ENCODE data around the gene EPS15.
"Not testable (repeated sequence)": the region's sequence is repeated elsewhere in the genome, so short reads cannot be mapped to it uniquely, and the experiment has no call there.

The EPS15 gene

GRCh38 chr1:51519048-51519864 lies at the start of gene EPS15:
Gene EPS15 (minus strand): TSS chr1:51519266. CDS start chr1:51519231, 35 bp downstream.
- peak; percentile 77 to 85 for DNase-seq (ENCODE audit: extremely low read depth in 1 of 2, low read depth in 1 of 2)

- no peak for DNase-seq (ENCODE audit: extremely low read depth in 1 of 2, low read depth in 1 of 2)
These were observed 49.3 kb upstream of the EPS15 start for GRCh38 chr1:51568231-51568935.

- DNase-seq (ENCODE audit: extremely low read depth in 1 of 2, low read depth in 1 of 2), result no peak
These were observed 48.6 kb upstream of the EPS15 start for GRCh38 chr1:51567653-51568052.

- no peak for DNase-seq (ENCODE audit: extremely low read depth in 1 of 2, low read depth in 1 of 2)
These were observed 47.2 kb upstream of the EPS15 start for GRCh38 chr1:51566260-51566659.

- no peak for DNase-seq (ENCODE audit: extremely low read depth in 1 of 2, low read depth in 1 of 2)
These were observed 45.9 kb upstream of the EPS15 start for GRCh38 chr1:51565009-51565408.

GRCh38 chr1:51564124-51564523 lies 45.1 kb upstream of the EPS15 start:
- DNase-seq (ENCODE audit: extremely low read depth in 1 of 2, low read depth in 1 of 2), result no peak

- DNase-seq (ENCODE audit: extremely low read depth in 1 of 2, low read depth in 1 of 2), result no peak
These were observed 42.6 kb upstream of the EPS15 start for GRCh38 chr1:51561702-51562101.

- not testable (repeated sequence) for DNase-seq (ENCODE audit: extremely low read depth in 1 of 2, low read depth in 1 of 2)
These were observed 41.8 kb upstream of the EPS15 start for GRCh38 chr1:51560895-51561294.

GRCh38 chr1:51560034-51560433 lies 41.0 kb upstream of the EPS15 start:
- DNase-seq (ENCODE audit: extremely low read depth in 1 of 2, low read depth in 1 of 2), result no peak

GRCh38 chr1:51559501-51559900 lies 40.4 kb upstream of the EPS15 start:
- no peak for DNase-seq (ENCODE audit: extremely low read depth in 1 of 2, low read depth in 1 of 2)

- DNase-seq (ENCODE audit: extremely low read depth in 1 of 2, low read depth in 1 of 2), result no peak
These were observed 40.0 kb upstream of the EPS15 start for GRCh38 chr1:51559064-51559500.

- DNase-seq (ENCODE audit: extremely low read depth in 1 of 2, low read depth in 1 of 2), result no peak
These were observed 39.4 kb upstream of the EPS15 start for GRCh38 chr1:51558375-51558924.

GRCh38 chr1:51557168-51557567 lies 38.1 kb upstream of the EPS15 start:
- no peak for DNase-seq (ENCODE audit: extremely low read depth in 1 of 2, low read depth in 1 of 2)

GRCh38 chr1:51555866-51556619 lies 37.0 kb upstream of the EPS15 start:
- no peak for DNase-seq (ENCODE audit: extremely low read depth in 1 of 2, low read depth in 1 of 2)

GRCh38 chr1:51553911-51554310 lies 34.8 kb upstream of the EPS15 start:
- no peak for DNase-seq (ENCODE audit: extremely low read depth in 1 of 2, low read depth in 1 of 2)

- DNase-seq (ENCODE audit: extremely low read depth in 1 of 2, low read depth in 1 of 2), result no peak
These were observed 34.1 kb upstream of the EPS15 start for GRCh38 chr1:51552929-51553807.

- no peak for DNase-seq (ENCODE audit: extremely low read depth in 1 of 2, low read depth in 1 of 2)
These were observed 32.8 kb upstream of the EPS15 start for GRCh38 chr1:51551848-51552296.

GRCh38 chr1:51551081-51551480 lies 32.0 kb upstream of the EPS15 start:
- no peak for DNase-seq (ENCODE audit: extremely low read depth in 1 of 2, low read depth in 1 of 2)

GRCh38 chr1:51549901-51550300 lies 30.8 kb upstream of the EPS15 start:
- DNase-seq (ENCODE audit: extremely low read depth in 1 of 2, low read depth in 1 of 2), result no peak

- DNase-seq (ENCODE audit: extremely low read depth in 1 of 2, low read depth in 1 of 2), result no peak
These were observed 30.1 kb upstream of the EPS15 start for GRCh38 chr1:51549016-51549619.
